Sigmoid colon (tissue), 7 donors: ENCODE data around the gene COL2A1. TPM values are rescaled to one million over a fixed set of nuclear protein-coding genes. Genes with fewer than 3 reads are reported as not detected.

ENCODE experiments used
- DNase-seq: peaks from one replicate; pipeline ENCODE4 v3.0.0-alpha.2; 2019
- H3K27ac ChIP-seq, 4 donors: fragments of 200-600 bp; sonication (generic); one replicate each; pipeline ENCODE4 v1.5.1; 2016 to 2019; ENCODE audit warnings: mild to moderate bottlenecking in 1 of 4
- H3K27me3 ChIP-seq, 3 donors: fragments of 200-600 bp; sonication (generic); one replicate each; pipeline ENCODE4 v1.5.1; 2019; ENCODE audit warnings: mild to moderate bottlenecking in 1 of 3
- H3K36me3 ChIP-seq, 4 donors: fragments of 200-600 bp; sonication (generic); one replicate each; pipeline ENCODE4 v1.5.1; 2016 to 2019
- H3K4me1 ChIP-seq, 4 donors: fragments of 200-600 bp; sonication (generic); one replicate each; pipeline ENCODE4 v1.5.1; 2017 to 2019
- H3K4me3 ChIP-seq, 4 donors: fragments of 200-600 bp; sonication (generic); one replicate each; pipeline ENCODE4 v1.5.1; 2017 to 2019; ENCODE audit warnings: mild to moderate bottlenecking in 2 of 4, moderate library complexity in 1 of 4
- H3K9me3 ChIP-seq, 4 donors: fragments of 200-600 bp in 3 of 4; sonication (generic) in 3 of 4; one replicate each; pipeline versions ENCODE4 v1.5.1 to v1.6.1; 2013 to 2019
- CTCF ChIP-seq, 4 experiments: fragments of 450-650 bp in 3 of 4; fragments of 200-600 bp in 1 of 4; IDR thresholded peaks; one replicate each; pipeline ENCODE4 v1.5.1; 2016 to 2019; ENCODE audit warnings: antibody characterized with exemption in 4 of 4, mild to moderate bottlenecking in 3 of 4, moderate library complexity in 2 of 4
- EP300 ChIP-seq, 4 donors: sonication (generic); formaldehyde crosslinking; IDR thresholded peaks; one replicate each; pipeline ENCODE4 v1.6.1; 2017; ENCODE audit warnings: antibody characterized with exemption in 4 of 4
- POLR2A ChIP-seq, 2 donors: fragments of 450-650 bp; IDR thresholded peaks; one replicate each; pipeline ENCODE4 v1.6.1; 2016; ENCODE audit warnings: antibody characterized with exemption in 2 of 2, mild to moderate bottlenecking in 2 of 2, moderate library complexity in 2 of 2
- POLR2AphosphoS5 ChIP-seq, 4 donors: sonication (generic); formaldehyde crosslinking; IDR thresholded peaks; one replicate each; pipeline ENCODE4 v1.6.1; 2017; ENCODE audit warnings: antibody characterized with exemption in 4 of 4
- WGBS, 2 donors: extraction: QIAGEN DNeasy Blood & Tissue Kit; methylation state at CpG; one replicate each; pipeline ENCODE4 v1.1.7; 2013; 5-methylcytosine and 5-hydroxymethylcytosine counted together
- intact Hi-C: fragments of 100-400 bp; cut with DNase I; formaldehyde crosslinking; loops from one replicate; pipeline ENCODE4 v1.15.1; 2023
- polyA plus RNA-seq, 3 donors: library from polyadenylated mRNA; stranded (reverse); fragments of 200-250 nt; gene quantifications; one replicate each; pipeline ENCODE4 v1.2.3, GENCODE V29; 2013
- total RNA-seq, 4 donors: library from RNA; depleted of rRNA; stranded (reverse); fragments of >200 nt; gene quantifications; one replicate each; pipeline ENCODE4 v1.1.0, GENCODE V29; 2016
- donor health status: healthy with polysubstance abuse.
- donor health status: Bipolar disorder and iron deficiency.
- donor health status: healthy.

COL2A1 gene
- total and polyA plus RNA-seq, 7 donors = 0.17 to 0.60 TPM; not detected in 5

- Histone ChIP-seq H3K27ac (no peak overlapping the region), H3K27me3 (peaks cover 0 to 7% (median 0%) of the 10 kb centered on the region in 3 donors), H3K4me3 (no peak overlapping the region), H3K4me1 (no peaks in the 10 kb centered on the region), H3K9me3 (no peaks in the 10 kb centered on the region), H3K36me3 (peaks cover 0 to 24% (median 5%) of the 10 kb centered on the region in 4 donors)
- 13 to 62% methylated on average over 3 of the region's 3 CpGs for WGBS, 2 donors
- intact Hi-C loops = no loop called here
- TF ChIP-seq POLR2A (IDR thresholded peaks at IDR 0.05) (no peak), CTCF (IDR thresholded peaks at IDR 0.05) (no peak), EP300 (IDR thresholded peaks at IDR 0.05) (no peak), POLR2AphosphoS5 (IDR thresholded peaks at IDR 0.05) (no peak)
- DNase-seq = no peak
Measured at GRCh38 chr12:48040354-48040753, 36.1 kb upstream of the COL2A1 start.

- intact Hi-C loops = no loop called here
Measured at GRCh38 chr12:48039151-48039550, 34.9 kb upstream of the COL2A1 start.

GRCh38 chr12:48038085-48038484, 33.8 kb upstream of the COL2A1 start:
- 51 to 85% methylated on average over 5 of the region's 5 CpGs for WGBS, 2 donors
- Histone ChIP-seq H3K27ac (no peak overlapping the region), H3K27me3 (peaks cover 0 to 7% (median 0%) of the 10 kb centered on the region in 3 donors), H3K4me3 (no peak overlapping the region), H3K4me1 (no peaks in the 10 kb centered on the region), H3K9me3 (no peaks in the 10 kb centered on the region), H3K36me3 (peaks cover 0 to 1% (median 0%) of the 10 kb centered on the region in 4 donors)
- intact Hi-C loops = no loop called here
- no peak for TF ChIP-seq POLR2A (IDR thresholded peaks at IDR 0.05)
- TF ChIP-seq CTCF (IDR thresholded peaks at IDR 0.05) = no peak
- TF ChIP-seq EP300 (IDR thresholded peaks at IDR 0.05) = no peak
- no peak for TF ChIP-seq POLR2AphosphoS5 (IDR thresholded peaks at IDR 0.05)
- DNase-seq = no peak

More at GRCh38 chr12:48039151-48039550, 34.9 kb upstream of the COL2A1 start:
- H3K9me3 ChIP-seq = no peaks in the 10 kb centered on the region
- TF ChIP-seq POLR2A (IDR thresholded peaks at IDR 0.05) (no peak), POLR2AphosphoS5 (IDR thresholded peaks at IDR 0.05) (no peak)
- WGBS, 2 donors = 95% methylated on average over 1 of the region's 1 CpG
- no peak overlapping the region for H3K4me3 ChIP-seq
- peaks cover 0 to 7% (median 0%) of the 10 kb centered on the region in 3 donors for H3K27me3 ChIP-seq
- H3K27ac ChIP-seq = no peak overlapping the region
- no peak for DNase-seq
- no peaks in the 10 kb centered on the region for H3K4me1 ChIP-seq
- peaks cover 0 to 12% (median 0%) of the 10 kb centered on the region in 4 donors for H3K36me3 ChIP-seq

- intact Hi-C loops = no loop called here
- Histone ChIP-seq H3K4me3 (no peak overlapping the region), H3K36me3 (no peaks in the 10 kb centered on the region), H3K9me3 (no peaks in the 10 kb centered on the region), H3K27ac (no peak overlapping the region), H3K4me1 (no peaks in the 10 kb centered on the region), H3K27me3 (peaks cover 0 to 7% (median 0%) of the 10 kb centered on the region in 3 donors)
- DNase-seq = no peak
- 72 to 87% methylated on average over 9 of the region's 9 CpGs for WGBS, 2 donors
- TF ChIP-seq CTCF (IDR thresholded peaks at IDR 0.05) (no peak), POLR2A (IDR thresholded peaks at IDR 0.05) (no peak), POLR2AphosphoS5 (IDR thresholded peaks at IDR 0.05) (no peak), EP300 (IDR thresholded peaks at IDR 0.05) (no peak)
Measured at GRCh38 chr12:48037267-48037915, 33.1 kb upstream of the COL2A1 start.

- Histone ChIP-seq H3K4me1 (no peaks in the 10 kb centered on the region), H3K4me3 (no peak overlapping the region), H3K27ac (no peak overlapping the region), H3K9me3 (no peaks in the 10 kb centered on the region), H3K27me3 (peaks cover 0 to 7% (median 0%) of the 10 kb centered on the region in 3 donors), H3K36me3 (no peaks in the 10 kb centered on the region)
- no peak for DNase-seq
- intact Hi-C loops = no loop called here
- TF ChIP-seq POLR2A (IDR thresholded peaks at IDR 0.05) (no peak), EP300 (IDR thresholded peaks at IDR 0.05) (no peak), CTCF (IDR thresholded peaks at IDR 0.05) (no peak), POLR2AphosphoS5 (IDR thresholded peaks at IDR 0.05) (no peak)
- 97% methylated on average over 4 of the region's 4 CpGs for WGBS, 2 donors
Measured at GRCh38 chr12:48036818-48037217, 32.5 kb upstream of the COL2A1 start.
